Esophagus squamous epithelium (tissue), 5 donors: ENCODE data around the gene COL4A2. TPM values are rescaled to one million over a fixed set of nuclear protein-coding genes. Genes with fewer than 3 reads are reported as not detected.

Experiments
- DNase-seq: peaks from one replicate; lab custom pipeline; 2025; lab: John Stamatoyannopoulos, UW
- H3K27ac ChIP-seq, 4 donors: fragments of 200-600 bp; sonication (generic); one replicate each; pipeline ENCODE4 v1.5.1; 2016 to 2019; ENCODE audit warnings: mild to moderate bottlenecking in 1 of 4
- H3K27me3 ChIP-seq, 4 donors: fragments of 200-600 bp; sonication (generic); 1 replicate in 3 of 4; 2 replicates in 1 of 4; pipeline versions ENCODE4 v1.5.1 to v1.6.0; 2017 to 2021; ENCODE audit warnings: antibody characterized with exemption in 1 of 4
- H3K36me3 ChIP-seq, 3 donors: fragments of 200-600 bp; sonication (generic); one replicate each; pipeline ENCODE4 v1.5.1; 2016 to 2019
- H3K4me1 ChIP-seq, 3 donors: fragments of 200-600 bp; sonication (generic); one replicate each; pipeline ENCODE4 v1.5.1; 2017 to 2019
- H3K4me3 ChIP-seq, 4 donors: fragments of 200-600 bp; sonication (generic); 1 replicate in 3 of 4; 2 replicates in 1 of 4; pipeline ENCODE4 v1.5.1; 2016 to 2019; ENCODE audit warnings: mild to moderate bottlenecking in 2 of 4, moderate library complexity in 1 of 4
- H3K9me3 ChIP-seq, 3 donors: fragments of 200-600 bp; sonication (generic); one replicate each; pipeline ENCODE4 v1.5.1; 2016 to 2019
- CTCF ChIP-seq, 6 experiments: fragments of 450-650 bp in 4 of 6; fragments of 200-600 bp in 2 of 6; sonication (generic) in 2 of 6; IDR thresholded peaks; one replicate each; pipeline ENCODE4 v1.5.1; 2016 to 2019; ENCODE audit warnings: antibody characterized with exemption in 6 of 6, mild to moderate bottlenecking in 4 of 6, moderate library complexity in 4 of 6
- POLR2A ChIP-seq, 4 donors: fragments of 450-650 bp; IDR thresholded peaks; one replicate each; pipeline ENCODE4 v1.6.1; 2017; ENCODE audit warnings: antibody characterized with exemption in 4 of 4, mild to moderate bottlenecking in 4 of 4, moderate library complexity in 3 of 4
- WGBS, 2 donors: methylation state at CpG; one replicate each; pipeline ENCODE4 v1.1.5; 2018; 5-methylcytosine and 5-hydroxymethylcytosine counted together
- intact Hi-C: fragments of 100-400 bp; cut with DNase I; formaldehyde crosslinking; loops from one replicate; pipeline ENCODE4 v1.15.0; 2022
- total RNA-seq, 4 donors: library from RNA; depleted of rRNA; stranded (reverse); fragments of >200 nt; gene quantifications; one replicate each; pipeline ENCODE4 v1.1.0, GENCODE V29; 2016
- donor health status: DM: yes; HTN: yes; CAD: no.

COL4A2 gene
- total RNA-seq, 4 donors from 2014 or later, result 11.9 to 102 (median 43.5) TPM

- Histone ChIP-seq H3K4me3 (no peak overlapping the region), H3K36me3 (peaks cover 0 to 5% (median 0%) of the 10 kb centered on the region in 3 donors), H3K27ac (peak overlapping the region in 1 of 4 donors; percentile 7), H3K27me3 (no peaks in the 10 kb centered on the region), H3K9me3 (no peaks in the 10 kb centered on the region), H3K4me1 (no peaks in the 10 kb centered on the region)
- 81 to 85% methylated on average over 11 of the region's 11 CpGs for WGBS, 2 donors
- intact Hi-C loops, result no loop called here
- DNase-seq, result no peak
- TF ChIP-seq POLR2A (IDR thresholded peaks at IDR 0.05) (no peak), CTCF (IDR thresholded peaks at IDR 0.05) (no peak)
These were observed 116.7 kb downstream of the COL4A2 start for GRCh38 chr13:110423689-110424302.

- no peak overlapping the region for H3K4me3 ChIP-seq
- DNase-seq, result no peak
- no peaks in the 10 kb centered on the region for H3K4me1 ChIP-seq
- TF ChIP-seq POLR2A (IDR thresholded peaks at IDR 0.05) (no peak), CTCF (IDR thresholded peaks at IDR 0.05) (no peak)
- no peaks in the 10 kb centered on the region for H3K9me3 ChIP-seq
- no peaks in the 10 kb centered on the region for H3K27me3 ChIP-seq
- H3K36me3 ChIP-seq, result peaks cover 0 to 7% (median 0%) of the 10 kb centered on the region in 3 donors
- 71 to 73% methylated on average over 26 of the region's 26 CpGs for WGBS, 2 donors
- intact Hi-C loops, result no loop called here
- no peak overlapping the region for H3K27ac ChIP-seq
These were observed 117.7 kb downstream of the COL4A2 start for GRCh38 chr13:110424569-110425443.

GRCh38 chr13:110425444-110425780 lies 118.3 kb downstream of the COL4A2 start:
- no peak for DNase-seq
- Histone ChIP-seq H3K27ac (no peak overlapping the region), H3K4me3 (no peak overlapping the region), H3K4me1 (no peaks in the 10 kb centered on the region), H3K9me3 (no peaks in the 10 kb centered on the region), H3K36me3 (peaks cover 0 to 11% (median 0%) of the 10 kb centered on the region in 3 donors), H3K27me3 (no peaks in the 10 kb centered on the region)
- 65 to 70% methylated on average over 7 to 8 of the region's 8 CpGs for WGBS, 2 donors
- TF ChIP-seq POLR2A (IDR thresholded peaks at IDR 0.05) (no peak), CTCF (IDR thresholded peaks at IDR 0.05) (no peak)
- intact Hi-C loops, result no loop called here

- 68 to 69% methylated on average over 4 of the region's 4 CpGs for WGBS, 2 donors
- H3K9me3 ChIP-seq, result no peaks in the 10 kb centered on the region
- peaks cover 0 to 10% (median 0%) of the 10 kb centered on the region in 3 donors for H3K4me1 ChIP-seq
- intact Hi-C loops, result no loop called here
- H3K27me3 ChIP-seq, result no peaks in the 10 kb centered on the region
- no peak for TF ChIP-seq CTCF (IDR thresholded peaks at IDR 0.05)
- no peak for TF ChIP-seq POLR2A (IDR thresholded peaks at IDR 0.05)
- H3K27ac ChIP-seq, result no peak overlapping the region
- H3K36me3 ChIP-seq, result peaks cover 0 to 20% (median 0%) of the 10 kb centered on the region in 3 donors
- DNase-seq, result no peak
- H3K4me3 ChIP-seq, result no peak overlapping the region
These were observed 119.7 kb downstream of the COL4A2 start for GRCh38 chr13:110426735-110427134.

GRCh38 chr13:110428313-110428712 lies 121.2 kb downstream of the COL4A2 start:
- DNase-seq, result no peak
- H3K4me3 ChIP-seq, result no peak overlapping the region
- intact Hi-C loops, result no loop called here
- H3K27ac ChIP-seq, result no peak overlapping the region
- TF ChIP-seq POLR2A (IDR thresholded peaks at IDR 0.05) (no peak), CTCF (IDR thresholded peaks at IDR 0.05) (no peak)
- H3K36me3 ChIP-seq, result peaks cover 0 to 20% (median 0%) of the 10 kb centered on the region in 3 donors
- WGBS, 2 donors, result 85 to 94% methylated on average over 10 of the region's 13 CpGs
- peaks cover 0 to 23% (median 0%) of the 10 kb centered on the region in 3 donors for H3K4me1 ChIP-seq
- H3K9me3 ChIP-seq, result no peaks in the 10 kb centered on the region
- no peaks in the 10 kb centered on the region for H3K27me3 ChIP-seq
